ENCODE data around the gene KISS1R. TPM values are rescaled to one million over a fixed set of nuclear protein-coding genes. Genes with fewer than 3 reads are reported as not detected.

KISS1R gene
- total RNA-seq, 1 experiment from 2014 or later: not detected

DNA sequence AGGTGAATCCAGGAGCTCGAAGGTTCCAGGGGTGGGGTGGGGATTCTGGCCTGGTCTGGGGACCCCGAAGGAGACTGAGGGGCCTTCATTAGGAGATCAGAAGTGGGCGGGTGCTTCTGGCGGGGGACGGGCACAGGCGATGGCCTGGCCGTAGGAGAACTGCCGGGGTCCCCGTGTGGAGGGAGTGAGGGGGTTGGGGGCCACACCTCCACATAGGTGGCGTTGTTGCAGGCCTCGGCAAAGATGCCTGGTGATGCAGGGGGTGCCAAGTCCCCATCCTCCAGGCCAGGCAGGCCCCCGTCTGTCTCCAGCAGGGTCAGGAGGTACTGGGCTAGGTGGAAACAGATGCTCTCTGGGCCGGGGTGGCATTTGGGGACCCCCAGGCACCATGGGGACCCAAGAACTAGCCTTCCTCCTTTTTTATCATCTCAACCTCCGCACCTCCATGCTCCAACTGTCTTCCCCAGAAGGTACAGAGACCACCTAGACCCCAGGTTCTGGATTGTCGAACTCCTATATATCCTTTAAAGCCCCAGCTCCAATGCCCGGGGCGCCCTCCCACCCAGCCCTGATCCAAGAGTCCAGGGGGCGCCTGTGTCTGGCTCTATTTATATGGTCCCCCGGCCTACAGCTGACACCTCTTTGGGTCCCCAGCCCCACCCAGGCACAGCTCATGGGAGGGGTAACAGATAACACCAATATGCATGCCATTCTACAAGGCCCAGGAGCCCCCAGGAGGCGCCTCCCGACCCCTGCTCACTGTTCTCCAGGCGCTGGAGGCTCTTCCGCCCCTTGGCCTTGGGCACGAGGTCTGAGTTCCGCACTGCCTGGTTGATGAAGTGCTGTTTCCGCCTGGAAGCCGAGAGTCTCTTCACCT is 15.7 kb upstream of the KISS1R start:
- Mint-ChIP-seq H3K27me3 (ENCODE audit: insufficient read depth, unreplicated experiment) (no peaks in the 10 kb centered on the region), H3K4me3 (ENCODE audit: unreplicated experiment) (no peak overlapping the region), H3K36me3 (ENCODE audit: insufficient read depth, unreplicated experiment) (peaks cover 36% of the 10 kb centered on the region), H3K9me3 (ENCODE audit: unreplicated experiment) (no peaks in the 10 kb centered on the region), H3K27ac (ENCODE audit: low read depth, unreplicated experiment) (no peak overlapping the region), H3K4me1 (ENCODE audit: insufficient read depth, unreplicated experiment) (no peaks in the 10 kb centered on the region)
- no TSS peak for BruUV-seq (replicated peaks)
- DNase-seq (ENCODE audit: unreplicated experiment): no peak
- POLR2A ChIA-PET: interaction anchor here (0.6 to 1.5 kb wide), 3 partner anchors 8 to 269 kb away, joined by 3 to 5 read pairs (median 3); partner anchors contain the start of genes MED16 and RNU6-9
- intact Hi-C loops (cut with micrococcal nuclease): no loop called here
- CTCF ChIA-PET: no interaction called here
- no peak for TF ChIP-seq CTCF (IDR thresholded peaks at IDR 0.05; ENCODE audit: unreplicated experiment)

GRCh38 chr19:902093-902370 is 15.1 kb upstream of the KISS1R start:
- no TSS peak for BruUV-seq (replicated peaks)

DNA sequence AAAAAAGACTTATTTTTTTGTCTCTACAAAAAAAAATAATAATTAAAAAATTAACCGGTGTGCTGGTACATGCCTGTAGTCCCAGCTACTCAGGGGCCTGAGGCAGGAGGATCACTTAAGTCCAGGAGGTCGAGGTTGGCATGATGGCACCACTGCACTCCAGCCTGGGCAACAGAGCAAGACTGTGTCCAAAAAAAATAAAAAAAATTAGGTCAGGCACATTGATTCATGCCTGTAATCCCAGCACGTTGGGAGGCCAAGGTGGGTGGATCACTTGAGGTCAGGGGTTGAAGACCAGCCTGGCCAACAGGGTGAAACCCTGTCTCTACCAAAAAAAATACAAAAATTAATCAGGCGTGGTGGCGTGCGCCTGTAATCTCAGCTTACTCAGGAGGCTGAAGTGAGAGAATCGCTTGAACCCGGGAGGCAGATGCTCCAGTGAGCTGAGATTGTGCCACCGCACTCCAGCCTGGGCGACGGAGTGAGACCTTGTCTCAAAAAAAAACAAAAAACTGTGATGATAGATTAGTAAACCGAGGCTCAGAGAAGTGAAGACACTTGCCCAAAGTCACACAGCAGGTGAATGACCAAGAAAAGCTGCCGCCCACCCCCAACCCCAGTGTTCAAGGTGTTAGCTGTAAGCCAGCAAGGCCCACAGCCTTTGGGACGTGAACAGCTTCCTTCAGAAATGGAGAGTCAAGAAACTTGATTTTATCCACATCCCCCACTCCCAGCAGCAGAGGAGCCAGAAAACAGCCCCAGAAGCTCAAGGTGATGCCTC is 14.5 kb upstream of the KISS1R start:
- CTCF ChIA-PET: no interaction called here
- H3K9me3 Mint-ChIP-seq (ENCODE audit: unreplicated experiment): no peaks in the 10 kb centered on the region
- no peaks in the 10 kb centered on the region for H3K27me3 Mint-ChIP-seq (ENCODE audit: insufficient read depth, unreplicated experiment)
- no peak overlapping the region for H3K4me3 Mint-ChIP-seq (ENCODE audit: unreplicated experiment)
- no peak for DNase-seq (ENCODE audit: unreplicated experiment)
- H3K36me3 Mint-ChIP-seq (ENCODE audit: insufficient read depth, unreplicated experiment): peaks cover 27% of the 10 kb centered on the region
- H3K4me1 Mint-ChIP-seq (ENCODE audit: insufficient read depth, unreplicated experiment): no peaks in the 10 kb centered on the region
- POLR2A ChIA-PET: interaction anchor here (0.6 to 1.5 kb wide), 3 partner anchors 9 to 369 kb away, joined by 3 to 5 read pairs (median 3); partner anchors contain the start of genes MED16 and RNU6-9
- BruUV-seq (replicated peaks): no TSS peak
- no peak overlapping the region for H3K27ac Mint-ChIP-seq (ENCODE audit: low read depth, unreplicated experiment)
- intact Hi-C loops (cut with micrococcal nuclease): no loop called here
- no peak for TF ChIP-seq CTCF (IDR thresholded peaks at IDR 0.05; ENCODE audit: unreplicated experiment)

More at GRCh38 chr19:902093-902370, 15.1 kb upstream of the KISS1R start:
- no peaks in the 10 kb centered on the region for H3K9me3 Mint-ChIP-seq (ENCODE audit: unreplicated experiment)
- no peak for TF ChIP-seq CTCF (IDR thresholded peaks at IDR 0.05; ENCODE audit: unreplicated experiment)
- no peaks in the 10 kb centered on the region for H3K4me1 Mint-ChIP-seq (ENCODE audit: insufficient read depth, unreplicated experiment)
- H3K4me3 Mint-ChIP-seq (ENCODE audit: unreplicated experiment): no peak overlapping the region
- CTCF ChIA-PET: no interaction called here
- peaks cover 32% of the 10 kb centered on the region for H3K36me3 Mint-ChIP-seq (ENCODE audit: insufficient read depth, unreplicated experiment)
- intact Hi-C loops (cut with micrococcal nuclease): no loop called here
- H3K27me3 Mint-ChIP-seq (ENCODE audit: insufficient read depth, unreplicated experiment): no peaks in the 10 kb centered on the region
- POLR2A ChIA-PET: interaction anchor here (0.6 to 1.5 kb wide), 2 partner anchors 9 to 270 kb away, joined by 3 to 5 read pairs; partner anchors contain the start of genes MED16 and RNU6-9
- no peak for DNase-seq (ENCODE audit: unreplicated experiment)
- H3K27ac Mint-ChIP-seq (ENCODE audit: low read depth, unreplicated experiment): no peak overlapping the region

GRCh38 chr19:903266-903797 is 13.8 kb upstream of the KISS1R start:
- no peaks in the 10 kb centered on the region for H3K27me3 Mint-ChIP-seq (ENCODE audit: insufficient read depth, unreplicated experiment)

More at GRCh38 chr19:903266-903797, 13.8 kb upstream of the KISS1R start:
- no peak for TF ChIP-seq CTCF (IDR thresholded peaks at IDR 0.05; ENCODE audit: unreplicated experiment)
- Mint-ChIP-seq H3K9me3 (ENCODE audit: unreplicated experiment) (no peaks in the 10 kb centered on the region), H3K4me1 (ENCODE audit: insufficient read depth, unreplicated experiment) (no peaks in the 10 kb centered on the region), H3K4me3 (ENCODE audit: unreplicated experiment) (no peak overlapping the region), H3K36me3 (ENCODE audit: insufficient read depth, unreplicated experiment) (peaks cover 20% of the 10 kb centered on the region), H3K27ac (ENCODE audit: low read depth, unreplicated experiment) (no peak overlapping the region)
- ChIA-PET CTCF (no interaction called here), POLR2A (interaction anchor here (0.7 to 1.5 kb wide), 4 partner anchors 10 to 368 kb away, joined by 3 to 5 read pairs (median 3); partner anchors contain the start of genes MED16 and RNU6-9)
- no peak for DNase-seq (ENCODE audit: unreplicated experiment)
- no TSS peak for BruUV-seq (replicated peaks)
- intact Hi-C loops (cut with micrococcal nuclease): no loop called here
